GM23338 (cell line): ENCODE measurements around the gene LCOR.

ENCODE experiments used
- CREB1 ChIP-seq: fragments of 250-450 bp; sonication (Bioruptor Pico); IDR thresholded peaks from 2 replicates; pipeline ENCODE4 v1.5.0; 2020; ENCODE audit warnings: low read depth, mild to moderate bottlenecking, moderate library complexity
- CTCF ChIP-seq, 2 experiments: fragments of 200-600 bp in 1 of 2; sonication (generic) in 1 of 2; conservative IDR thresholded peaks; 2 replicates each; pipeline versions ENCODE4 v1.5.1 to v1.6.1; 2016 to 2017; ENCODE audit warnings: antibody characterized with exemption in 2 of 2, low read depth in 2 of 2, mild to moderate bottlenecking in 2 of 2, moderate library complexity in 1 of 2
- ETS1 ChIP-seq: IDR thresholded peaks from 2 replicates; pipeline ENCODE4 v1.6.1; 2016; ENCODE audit warnings: antibody characterized with exemption
- EZH2 ChIP-seq: fragments of 200-600 bp; sonication (generic); IDR thresholded peaks from one replicate; pipeline ENCODE4 v1.8.0; 2017; ENCODE audit warnings: antibody characterized with exemption, mild to moderate bottlenecking, low read depth; ENCODE audit not compliant: unreplicated experiment
- EZH2phosphoT487 ChIP-seq: fragments of 200-600 bp; sonication (generic); IDR thresholded peaks from one replicate; pipeline ENCODE4 v1.8.1; 2018; ENCODE audit warnings: antibody characterized with exemption; ENCODE audit not compliant: unreplicated experiment
- JUNB ChIP-seq: IDR thresholded peaks from one replicate; pipeline ENCODE4 v1.6.1; 2016; ENCODE audit warnings: antibody characterized with exemption; ENCODE audit not compliant: unreplicated experiment
- NANOG ChIP-seq: IDR thresholded peaks from 2 replicates; pipeline ENCODE4 v1.6.1; 2016; ENCODE audit warnings: antibody characterized with exemption, borderline replicate concordance
- POLR2AphosphoS5 ChIP-seq: IDR thresholded peaks from 2 replicates; pipeline ENCODE4 v1.6.1; 2016; ENCODE audit warnings: antibody characterized with exemption, low read depth
- REST ChIP-seq: IDR thresholded peaks from one replicate; pipeline ENCODE4 v1.6.1; 2018; ENCODE audit warnings: antibody characterized with exemption; ENCODE audit not compliant: unreplicated experiment
- STAT1 ChIP-seq: IDR thresholded peaks from one replicate; pipeline ENCODE4 v1.6.1; 2016; ENCODE audit warnings: antibody characterized with exemption; ENCODE audit not compliant: unreplicated experiment
- ZNF114 ChIP-seq: fragments of 250-450 bp; sonication (Bioruptor Pico); IDR thresholded peaks from 2 replicates; pipeline ENCODE4 v1.5.0; 2020; ENCODE audit warnings: mild to moderate bottlenecking, moderate library complexity
- ZNF331 ChIP-seq: fragments of 250-450 bp; sonication (Bioruptor Pico); IDR thresholded peaks from 2 replicates; pipeline ENCODE4 v1.5.0; 2020; ENCODE audit warnings: low read depth, mild to moderate bottlenecking, moderate library complexity
- ZNF462 ChIP-seq: fragments of 250-450 bp; sonication (Bioruptor Pico); IDR thresholded peaks from 2 replicates; pipeline ENCODE4 v1.5.0; 2020; ENCODE audit warnings: mild to moderate bottlenecking, moderate library complexity

GRCh38 chr10:96935810-96936209 is 103.7 kb downstream of the LCOR start:
- TF ChIP-seq ETS1 (no peak), CTCF (conservative IDR thresholded peaks at IDR 0.05; ENCODE audit: low read depth in 2 of 2) (no peak), EZH2 (no peak), POLR2AphosphoS5 (no peak), EZH2phosphoT487 (no peak), REST (no peak), CREB1 (no peak), JUNB (no peak), NANOG (no peak), ZNF331 (CRISPR knock-in tag) (no peak), STAT1 (no peak), ZNF114 (CRISPR knock-in tag) (no peak), ZNF462 (CRISPR knock-in tag) (no peak)
